HG03095 (cell line): ENCODE data around the gene IER5.
A peak's percentile ranks its signal among the peaks of the same experiment; 100 is the strongest.
"Not testable (repeated sequence)": the region's sequence is repeated elsewhere in the genome, so short reads cannot be mapped to it uniquely, and the experiment has no call there.

Experiments used
- ATAC-seq: cut with Tn5 transposase; IDR thresholded peaks from one replicate; pipeline ENCODE4 v1.9.1; 2021; ENCODE audit warnings: moderate library complexity; ENCODE audit not compliant: unreplicated experiment

Gene IER5

GRCh38 chr1:181114574-181115367 lies 26.3 kb downstream of the IER5 start:
- ATAC-seq, result no peak

- no peak for ATAC-seq
These were observed 26.8 kb downstream of the IER5 start for GRCh38 chr1:181115368-181115684.

- ATAC-seq, result not testable (repeated sequence)
These were observed 27.5 kb downstream of the IER5 start for GRCh38 chr1:181115971-181116370.

- ATAC-seq, result no peak
These were observed 28.4 kb downstream of the IER5 start for GRCh38 chr1:181116819-181117390.

GRCh38 chr1:181117648-181118449 lies 29.3 kb downstream of the IER5 start:
- no peak for ATAC-seq

GRCh38 chr1:181119093-181119989 lies 30.8 kb downstream of the IER5 start:
- no peak for ATAC-seq

GRCh38 chr1:181120924-181121323 lies 32.4 kb downstream of the IER5 start:
- ATAC-seq, result no peak

- no peak for ATAC-seq
These were observed 33.0 kb downstream of the IER5 start for GRCh38 chr1:181121498-181121897.

- no peak for ATAC-seq
These were observed 33.7 kb downstream of the IER5 start for GRCh38 chr1:181122222-181122621.

- no peak for ATAC-seq
These were observed 34.7 kb downstream of the IER5 start for GRCh38 chr1:181123173-181123572.

- ATAC-seq, result no peak
These were observed 35.8 kb downstream of the IER5 start for GRCh38 chr1:181124291-181124751.

GRCh38 chr1:181126289-181126688 lies 37.8 kb downstream of the IER5 start:
- ATAC-seq, result no peak

- no peak for ATAC-seq
These were observed 38.5 kb downstream of the IER5 start for GRCh38 chr1:181126871-181127587.

GRCh38 chr1:181127898-181128453 lies 39.5 kb downstream of the IER5 start:
- no peak for ATAC-seq

GRCh38 chr1:181128592-181129497 lies 40.3 kb downstream of the IER5 start:
- peak; percentile 38 for ATAC-seq

- ATAC-seq, result no peak
These were observed 41.5 kb downstream of the IER5 start for GRCh38 chr1:181129771-181130606.

- ATAC-seq, result no peak
These were observed 42.9 kb downstream of the IER5 start for GRCh38 chr1:181131255-181131941.
